ENCODE data around the gene CMTM7.

CMTM7 gene

DNA sequence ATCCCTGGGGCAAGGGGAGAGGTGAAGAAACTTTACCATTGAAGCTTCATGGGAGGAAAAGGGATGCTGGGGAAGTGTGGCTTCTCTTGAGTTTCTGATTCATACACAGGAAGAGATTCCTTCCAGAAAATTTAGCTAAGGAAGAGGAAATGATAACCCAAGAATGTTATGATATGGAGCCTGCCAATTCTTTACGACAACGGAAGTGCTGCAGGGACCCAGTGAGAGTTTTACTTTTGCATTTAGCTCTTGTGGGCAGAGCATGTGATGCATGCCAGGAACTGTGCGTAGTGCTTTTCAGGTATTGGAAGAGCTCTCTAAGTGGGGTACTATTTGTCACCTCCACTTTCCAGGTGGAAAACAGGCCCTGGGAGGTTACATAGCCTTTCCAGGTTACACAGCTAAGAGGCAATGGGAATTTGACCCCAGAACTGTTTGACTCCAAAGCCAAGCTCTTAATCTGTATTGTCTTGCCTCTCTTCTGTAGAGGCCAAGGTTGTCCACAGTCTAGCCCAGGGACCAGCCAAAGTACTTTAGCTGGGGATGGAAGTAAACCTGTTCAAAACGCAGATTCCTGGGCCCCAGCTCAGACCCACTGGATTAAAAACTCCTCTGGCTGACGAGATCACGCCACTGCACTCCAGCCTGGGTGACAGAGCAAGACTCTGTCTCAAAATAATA lies 23.0 kb downstream of the CMTM7 start:
- peak in 1 of 2 experiments; percentile 60 for DNase-seq

DNA sequence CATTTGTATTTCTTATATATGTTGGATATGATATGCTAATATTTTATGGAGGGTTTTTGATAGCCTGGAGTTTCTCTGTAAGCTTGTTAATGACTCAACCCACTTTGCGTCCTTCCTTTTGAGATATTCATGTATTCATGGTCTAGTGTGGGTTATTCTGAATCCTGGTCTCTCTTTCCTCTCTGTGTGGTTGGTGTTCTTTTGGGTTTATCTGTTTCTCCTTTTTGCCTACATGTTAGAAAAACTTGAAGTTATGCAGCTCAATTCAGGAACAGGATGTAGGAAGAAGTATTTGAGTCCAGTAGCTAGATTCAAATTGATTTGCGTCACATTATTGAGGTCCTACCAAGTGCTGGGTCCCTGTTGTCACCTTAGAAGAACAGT lies 28.1 kb downstream of the CMTM7 start:
- DNase-seq: no peak

- DNase-seq: peak; percentile 61 to 82
Measured at GRCh38 chr3:32420126-32421038, 28.7 kb downstream of the CMTM7 start.

- no peak for DNase-seq
Measured at GRCh38 chr3:32421185-32421584, 29.5 kb downstream of the CMTM7 start.

- DNase-seq: no peak
Measured at GRCh38 chr3:32421991-32422859, 30.6 kb downstream of the CMTM7 start.

GRCh38 chr3:32422943-32423342 lies 31.3 kb downstream of the CMTM7 start:
- no peak for DNase-seq

GRCh38 chr3:32423534-32423933 lies 31.9 kb downstream of the CMTM7 start:
- no peak for DNase-seq

- no peak for DNase-seq
Measured at GRCh38 chr3:32423956-32424557, 32.4 kb downstream of the CMTM7 start.

- no peak for DNase-seq
Measured at GRCh38 chr3:32424581-32425250, 33.1 kb downstream of the CMTM7 start.

DNA sequence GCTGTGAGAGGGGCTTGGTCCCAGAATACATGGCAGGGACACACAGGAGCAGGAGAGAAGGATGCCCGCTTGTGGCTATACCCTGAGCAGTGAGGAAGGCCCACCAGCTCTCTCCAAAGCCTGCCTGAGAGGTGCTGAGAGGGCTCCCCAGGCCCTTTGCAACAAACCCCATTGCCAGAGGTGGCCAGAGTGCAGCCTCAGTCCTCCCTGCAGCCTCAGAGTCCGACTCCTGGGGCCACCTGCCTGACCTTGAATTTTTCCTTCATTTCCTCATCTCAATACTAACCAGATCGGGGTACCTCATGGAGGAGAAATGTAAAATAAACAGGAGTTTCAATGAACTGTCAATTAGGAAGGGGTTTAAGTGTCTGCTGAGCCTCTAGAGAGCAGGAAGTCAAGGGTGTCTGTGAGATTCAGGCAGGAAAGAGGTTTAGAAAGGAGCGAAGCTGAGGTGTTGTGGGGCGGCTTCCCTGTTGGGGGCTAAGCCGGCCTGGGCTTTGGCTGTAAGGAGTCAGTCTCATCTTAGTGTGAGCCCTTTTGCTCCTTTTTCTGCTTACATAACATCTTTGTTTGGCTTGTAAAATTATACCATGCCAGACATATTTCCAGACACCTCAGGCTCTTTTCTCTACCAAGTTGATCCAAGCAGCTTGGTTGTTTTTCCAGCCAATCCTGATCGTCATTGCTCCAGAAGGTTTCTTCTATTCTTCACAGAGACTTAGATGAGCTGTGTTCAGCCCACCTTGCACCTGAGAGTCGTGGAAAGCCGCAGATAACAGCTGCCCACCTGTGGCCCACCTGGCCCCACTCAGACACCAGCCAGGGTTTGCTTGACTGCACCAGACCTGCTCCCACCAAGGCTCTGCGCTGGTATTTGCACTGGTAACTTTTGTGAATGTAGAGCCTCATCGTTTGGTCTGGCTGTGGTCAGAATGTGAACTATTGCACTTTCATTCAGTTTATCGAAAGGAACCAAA lies 36.7 kb downstream of the CMTM7 start:
- no peak for DNase-seq

- no peak for DNase-seq
Measured at GRCh38 chr3:32430900-32431299, 39.2 kb downstream of the CMTM7 start.

GRCh38 chr3:32431481-32431880 lies 39.8 kb downstream of the CMTM7 start:
- no peak for DNase-seq

- no peak for DNase-seq
Measured at GRCh38 chr3:32432045-32432710, 40.5 kb downstream of the CMTM7 start.

GRCh38 chr3:32432711-32433530 lies 41.3 kb downstream of the CMTM7 start:
- DNase-seq: no peak

- DNase-seq: no peak
Measured at GRCh38 chr3:32434206-32434605, 42.6 kb downstream of the CMTM7 start.

GRCh38 chr3:32435911-32436815 lies 44.5 kb downstream of the CMTM7 start:
- DNase-seq: no peak

- no peak for DNase-seq
Measured at GRCh38 chr3:32436816-32437189, 45.1 kb downstream of the CMTM7 start.

DNA sequence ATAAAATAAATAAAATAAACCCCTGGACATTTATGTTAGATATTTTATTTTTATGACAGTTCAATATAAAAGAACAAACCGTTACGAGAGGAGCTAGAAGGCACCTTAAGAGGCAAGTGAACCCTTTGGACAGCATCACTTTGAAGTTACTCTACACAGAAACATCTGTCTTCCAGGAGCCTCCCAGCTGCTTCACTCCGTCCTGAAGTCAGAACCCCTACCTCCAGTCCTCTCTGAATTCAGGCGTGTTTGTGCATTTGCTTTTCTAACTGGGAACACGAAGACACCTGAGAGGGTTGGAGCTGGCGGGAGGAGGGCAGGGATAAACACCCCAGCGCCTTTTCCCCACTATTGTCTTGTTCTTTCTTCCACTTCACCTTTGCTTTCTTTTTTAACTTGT lies 46.2 kb downstream of the CMTM7 start:
- no peak for DNase-seq

Data from SW 1271 (cell line).